Neural cell (in vitro differentiated cells): ENCODE measurements around the gene CTSK. TPM values are rescaled to one million over a fixed set of nuclear protein-coding genes. Genes with fewer than 3 reads are reported as not detected.
"Not testable (repeated sequence)": the region's sequence is repeated elsewhere in the genome, so short reads cannot be mapped to it uniquely, and the experiment has no call there.

Source experiments
- H2AFZ ChIP-seq: fragments of 200-600, 300-800 bp; sonication (generic), shearing (Covaris generic); 2 replicates; pipeline ENCODE4 v1.6.0; 2014; ENCODE audit warnings: low read depth, mild to moderate bottlenecking, antibody characterized with exemption, low read length, moderate library complexity
- H3F3A ChIP-seq: fragments of 200-600 bp; shearing (Covaris generic); 2 replicates; pipeline ENCODE4 v1.6.1; 2016; ENCODE audit warnings: mild to moderate bottlenecking, moderate library complexity, mixed read lengths, antibody characterized with exemption, low read length; ENCODE audit not compliant: insufficient read depth, poor library complexity, severe bottlenecking
- H3K27ac ChIP-seq: fragments of 200-600, 300-800 bp; sonication (generic), shearing (Covaris generic); 2 replicates; pipeline ENCODE4 v1.5.1; 2014; ENCODE audit warnings: mild to moderate bottlenecking, low read length, moderate library complexity
- H3K27me3 ChIP-seq: fragments of 300-800, 200-600 bp; sonication (generic), shearing (Covaris generic); 2 replicates; pipeline ENCODE4 v1.6.0; 2014; ENCODE audit warnings: mild to moderate bottlenecking, low read depth, low read length, moderate library complexity; ENCODE audit not compliant: insufficient read depth
- H3K36me3 ChIP-seq: fragments of 300-800, 200-600 bp; sonication (generic), shearing (Covaris generic); 2 replicates; pipeline ENCODE4 v1.5.1; 2014; ENCODE audit warnings: mild to moderate bottlenecking, antibody characterized with exemption, low read length, moderate library complexity; ENCODE audit not compliant: insufficient read depth
- H3K4me2 ChIP-seq: fragments of 300-800, 200-600 bp; sonication (generic), shearing (Covaris generic); 2 replicates; pipeline ENCODE4 v1.6.0; 2014; ENCODE audit warnings: mild to moderate bottlenecking, low read length
- H3K4me3 ChIP-seq: fragments of 300-800, 200-600 bp; sonication (generic), shearing (Covaris generic); 2 replicates; pipeline ENCODE4 v1.5.1; 2014; ENCODE audit warnings: mild to moderate bottlenecking, low read length, moderate library complexity
- H3K79me2 ChIP-seq: fragments of 200-600 bp; shearing (Covaris generic); replicated peaks from 2 replicates; pipeline ENCODE4 v1.6.0; 2014; ENCODE audit warnings: mild to moderate bottlenecking, low read length, moderate library complexity; ENCODE audit not compliant: insufficient read depth
- H3K9ac ChIP-seq: fragments of 300-800, 200-600 bp; sonication (generic), shearing (Covaris generic); 2 replicates; pipeline ENCODE4 v1.6.1; 2016; ENCODE audit warnings: mild to moderate bottlenecking, low read length, mixed read lengths
- H3K9me2 ChIP-seq: fragments of 200-600 bp; shearing (Covaris generic); 2 replicates; pipeline ENCODE4 v1.6.1; 2016; ENCODE audit warnings: mild to moderate bottlenecking, low read length, mixed read lengths; ENCODE audit not compliant: insufficient read depth
- H3K9me3 ChIP-seq: fragments of 200-600, 300-800 bp; sonication (generic), shearing (Covaris generic); 2 replicates; pipeline ENCODE4 v1.6.1; 2016; ENCODE audit warnings: mild to moderate bottlenecking, mixed run types, low read length, moderate library complexity, mixed read lengths
- H4K20me1 ChIP-seq: fragments of 200-600 bp; shearing (Covaris generic); 2 replicates; pipeline ENCODE4 v1.6.1; 2016; ENCODE audit warnings: mild to moderate bottlenecking, mixed run types; ENCODE audit not compliant: insufficient read depth
- CTCF ChIP-seq: fragments of 450-650 bp; IDR thresholded peaks from 2 replicates; pipeline ENCODE4 v1.5.1; 2014; ENCODE audit warnings: antibody characterized with exemption, mild to moderate bottlenecking, moderate library complexity; ENCODE audit not compliant: poor library complexity, severe bottlenecking
- EP300 ChIP-seq: fragments of 450-650 bp; conservative IDR thresholded peaks from 2 replicates; pipeline ENCODE4 v1.6.1; 2014; ENCODE audit warnings: antibody characterized with exemption, mild to moderate bottlenecking, moderate library complexity; ENCODE audit not compliant: poor library complexity, severe bottlenecking
- EZH2 ChIP-seq: fragments of 200-600, 300-800 bp; shearing (Covaris generic), sonication (generic); IDR thresholded peaks from 2 replicates; pipeline ENCODE4 v1.6.1; 2014; ENCODE audit warnings: antibody characterized with exemption, low read length, borderline replicate concordance, mild to moderate bottlenecking; ENCODE audit not compliant: insufficient read depth, poor library complexity, severe bottlenecking
- MXI1 ChIP-seq: fragments of 450-650 bp; conservative IDR thresholded peaks from 2 replicates; pipeline ENCODE4 v1.6.1; 2014; ENCODE audit warnings: antibody characterized with exemption, mild to moderate bottlenecking; ENCODE audit not compliant: poor library complexity, severe bottlenecking
- POLR2AphosphoS5 ChIP-seq: IDR thresholded peaks from 2 replicates; pipeline ENCODE4 v1.6.1; 2012
- RAD21 ChIP-seq: fragments of 450-650 bp; conservative IDR thresholded peaks from 2 replicates; pipeline ENCODE4 v1.6.1; 2014; ENCODE audit warnings: antibody characterized with exemption, mild to moderate bottlenecking, moderate library complexity
- REST ChIP-seq: IDR thresholded peaks from 2 replicates; pipeline ENCODE4 v1.6.1; 2012; ENCODE audit warnings: borderline replicate concordance
- SMC3 ChIP-seq: fragments of 450-650 bp; conservative IDR thresholded peaks from 2 replicates; pipeline ENCODE4 v1.6.1; 2014; ENCODE audit warnings: antibody characterized with exemption, mild to moderate bottlenecking, moderate library complexity; ENCODE audit not compliant: poor library complexity
- TAF1 ChIP-seq: IDR thresholded peaks from 2 replicates; pipeline ENCODE4 v1.6.1; 2012; ENCODE audit warnings: low read depth
- polyA plus RNA-seq: library from polyadenylated mRNA; depleted of rRNA; stranded (reverse); fragments of >200 nt; gene quantifications from 2 replicates; pipeline ENCODE4 v1.2.3, GENCODE V29; 2014

Gene CTSK
- polyA plus RNA-seq, 1 donor from 2014 or later = 8.0 TPM

DNA sequence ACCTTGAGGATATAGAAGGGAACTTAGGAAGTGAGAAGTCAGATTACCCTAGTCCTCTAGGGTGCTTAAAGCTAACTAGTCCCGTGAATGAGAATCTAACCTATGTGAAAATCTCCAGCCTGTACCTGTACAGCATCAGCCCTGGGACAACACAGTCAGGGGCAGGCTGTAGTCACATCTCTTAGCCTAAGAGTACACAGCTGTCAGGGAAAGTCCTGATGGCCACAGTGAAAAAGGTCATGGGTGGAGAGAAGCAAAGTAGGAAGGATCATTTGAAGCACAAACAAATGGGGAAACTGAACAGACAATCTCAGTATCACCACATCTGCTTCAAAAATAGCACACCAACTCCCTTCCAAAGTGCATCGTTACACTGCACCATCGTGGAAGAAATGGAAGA, 11.7 kb downstream of the CTSK start:
- no peaks in the 10 kb centered on the region for H4K20me1 ChIP-seq

GRCh38 chr1:150793778-150794177, 14.3 kb downstream of the CTSK start:
- not testable (repeated sequence) for H3K79me2 ChIP-seq, H3K4me2 ChIP-seq, H3K4me3 ChIP-seq, H3K27me3 ChIP-seq, H3K36me3 ChIP-seq, H3F3A ChIP-seq, H3K9me3 ChIP-seq, H4K20me1 ChIP-seq, H2AFZ ChIP-seq, H3K9ac ChIP-seq, H3K9me2 ChIP-seq, H3K27ac ChIP-seq

More for the DNA sequence above, 11.7 kb downstream of the CTSK start:
- Histone ChIP-seq H3K27me3 (no peaks in the 10 kb centered on the region), H3K27ac (no peak overlapping the region), H3K36me3 (peaks cover 8% of the 10 kb centered on the region), H3K4me2 (no peak overlapping the region), H3K9me3 (no peaks in the 10 kb centered on the region), H3K9me2 (no peaks in the 10 kb centered on the region), H3F3A (no peaks in the 10 kb centered on the region), H3K79me2 (no peaks in the 10 kb centered on the region), H3K9ac (no peak overlapping the region), H3K4me3 (no peak overlapping the region), H2AFZ (no peak overlapping the region)
- TF ChIP-seq TAF1 (no peak), SMC3 (no peak), RAD21 (no peak), POLR2AphosphoS5 (no peak), EP300 (no peak), MXI1 (no peak), CTCF (no peak), EZH2 (no peak), REST (no peak)

GRCh38 chr1:150793221-150793620, 14.8 kb downstream of the CTSK start:
- H2AFZ ChIP-seq = no peak overlapping the region
- no peaks in the 10 kb centered on the region for H3K9me3 ChIP-seq
- no peaks in the 10 kb centered on the region for H4K20me1 ChIP-seq
- H3K4me3 ChIP-seq = no peak overlapping the region
- no peaks in the 10 kb centered on the region for H3K79me2 ChIP-seq
- no peak overlapping the region for H3K9ac ChIP-seq
- H3K36me3 ChIP-seq = peaks cover 8% of the 10 kb centered on the region
- no peaks in the 10 kb centered on the region for H3K27me3 ChIP-seq
- no peak overlapping the region for H3K4me2 ChIP-seq
- H3K9me2 ChIP-seq = no peaks in the 10 kb centered on the region
- no peak for TF ChIP-seq EZH2
- no peak for TF ChIP-seq RAD21
- TF ChIP-seq POLR2AphosphoS5 = no peak
- TF ChIP-seq REST = no peak
- no peak for TF ChIP-seq SMC3
- TF ChIP-seq CTCF = no peak
- TF ChIP-seq EP300 = no peak
- no peak for TF ChIP-seq TAF1
- no peak for TF ChIP-seq MXI1
- H3K27ac ChIP-seq = no peak overlapping the region
- H3F3A ChIP-seq = no peaks in the 10 kb centered on the region
